K562 (cell line): Measurements from ENCODE around the gene METTL22. TPM values are rescaled to one million over a fixed set of nuclear protein-coding genes. Genes with fewer than 3 reads are reported as not detected.

Source experiments
- CCAR2 ChIP-seq: fragments of 200-400 bp; formaldehyde crosslinking; IDR thresholded peaks from 2 replicates; pipeline ENCODE4 v1.6.1; 2017; ENCODE audit warnings: mild to moderate bottlenecking, low read depth, low read length
- ETV5 ChIP-seq: sonication (generic); formaldehyde crosslinking; IDR thresholded peaks from 2 replicates; pipeline ENCODE4 v1.4.0; 2020; ENCODE audit warnings: low read depth, mild to moderate bottlenecking, missing genetic modification reagents
- HLTF ChIP-seq: fragments of 450-650 bp; IDR thresholded peaks from 2 replicates; pipeline ENCODE4 v1.6.1; 2016
- MTA2 ChIP-seq: fragments of 450-650 bp; IDR thresholded peaks from 2 replicates; pipeline ENCODE4 v1.6.1; 2016; ENCODE audit warnings: low read depth
- PCBP1 ChIP-seq: fragments of 200-400 bp; formaldehyde crosslinking; IDR thresholded peaks from 2 replicates; pipeline ENCODE4 v1.6.1; 2018; ENCODE audit warnings: mild to moderate bottlenecking, low read depth, low read length; ENCODE audit not compliant: poor library complexity, severe bottlenecking
- PPARD ChIP-seq: fragments of 250-450 bp; sonication (Bioruptor Pico); IDR thresholded peaks from 2 replicates; pipeline ENCODE4 v1.8.0; 2022; ENCODE audit warnings: inconsistent platforms, mild to moderate bottlenecking, moderate library complexity
- SNRNP70 ChIP-seq: fragments of 200-400 bp; formaldehyde crosslinking; optimal IDR thresholded peaks from 2 replicates; pipeline ENCODE3; 2017; ENCODE audit warnings: low read depth, low read length
- TAF15 ChIP-seq: fragments of 200-400 bp; formaldehyde crosslinking; IDR thresholded peaks from 2 replicates; pipeline ENCODE4 v1.6.1; 2017; ENCODE audit warnings: mild to moderate bottlenecking, low read depth, low read length, moderate library complexity
- ZNF436 ChIP-seq: fragments of 250-450, 450-650 bp; sonication (Bioruptor Pico); formaldehyde crosslinking; IDR thresholded peaks from 2 replicates; pipeline ENCODE4 v1.7.0; 2020; ENCODE audit warnings: mild to moderate bottlenecking
- ZNF584 ChIP-seq: fragments of 200-800 bp; sonication (Bioruptor generic); IDR thresholded peaks from 2 replicates; pipeline ENCODE4 v1.6.1; 2016; ENCODE audit warnings: low read depth, mild to moderate bottlenecking, missing genetic modification characterization, missing compliant biosample characterization
- polyA plus RNA-seq, 8 experiments: library from polyadenylated mRNA; depleted of rRNA in 4 of 8; stranded (reverse) in 5 of 8; unstranded in 3 of 8; fragments of >200 nt; fragmentation: Nextera tagmentation in 2 of 8; fragmentation: Illumina TruSeq in 1 of 8; extraction: Ambion mirVana in 2 of 8; extraction: Trizol in 1 of 8; gene quantifications; 2 replicates each; pipeline versions ENCODE4 v1.2.1 to v1.2.3, GENCODE V29; 2011 to 2014; ENCODE audit warnings: inconsistent platforms in 1 of 8, missing spikeins in 1 of 8
- total RNA-seq, 7 experiments: library from RNA; depleted of rRNA in 6 of 7; stranded (reverse); fragments of >200 nt in 6 of 7; fragmentation: Illumina TruSeq in 2 of 7; extraction: Trizol in 2 of 7; gene quantifications; 2 replicates each; pipeline versions ENCODE4 v1.2.1 to v1.2.3, GENCODE V29; 2011 to 2021; ENCODE audit warnings: low replicate concordance in 1 of 7
- TF ChIP-seq, protein P1 (sequence below): fragments of 250-450 bp; sonication (Bioruptor Pico); IDR thresholded peaks from 2 replicates; pipeline ENCODE4 v1.4.0; 2020
- TF ChIP-seq, protein P2 (sequence below): fragments of 250-450 bp; sonication (Bioruptor Pico); IDR thresholded peaks from 2 replicates; pipeline ENCODE4 v1.9.0; 2021; ENCODE audit warnings: mild to moderate bottlenecking
- TF ChIP-seq, protein P3 (sequence below): sonication (generic); formaldehyde crosslinking; IDR thresholded peaks from 2 replicates; pipeline ENCODE4 v1.8.1; 2022; ENCODE audit warnings: missing genetic modification reagents

METTL22 gene
- total and polyA plus RNA-seq, 9 of the 15 experiments (the other 6 are each of a cell fraction or from before 2014, with no cell fraction given): 6.9 to 33.2 (median 18.5) TPM

DNA sequence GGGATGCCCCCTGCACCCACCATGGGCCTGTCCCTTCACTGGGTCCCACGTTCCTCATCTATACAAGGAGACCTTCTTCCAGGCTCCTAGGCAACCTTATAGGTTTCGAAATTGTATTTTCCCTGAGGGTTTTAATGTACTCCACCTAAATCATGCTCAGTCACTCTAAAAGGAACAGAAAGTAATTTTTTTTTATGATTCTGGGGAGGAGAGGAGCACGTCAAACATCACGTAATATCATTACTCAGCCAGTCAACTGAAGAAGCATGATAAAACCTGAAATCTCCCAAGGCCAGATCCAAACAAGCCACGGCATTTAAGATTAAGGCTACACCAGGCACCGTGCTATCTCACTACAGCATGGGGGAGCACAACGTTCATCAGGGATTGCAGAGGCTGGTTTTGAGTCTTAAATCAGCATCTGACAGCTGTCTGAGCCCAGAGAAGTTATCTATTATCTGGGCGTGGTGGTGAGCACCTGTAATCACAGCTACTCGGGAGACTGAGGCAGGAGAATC, 27.3 kb upstream of the METTL22 start (continued):
- TF ChIP-seq, protein P1, sequence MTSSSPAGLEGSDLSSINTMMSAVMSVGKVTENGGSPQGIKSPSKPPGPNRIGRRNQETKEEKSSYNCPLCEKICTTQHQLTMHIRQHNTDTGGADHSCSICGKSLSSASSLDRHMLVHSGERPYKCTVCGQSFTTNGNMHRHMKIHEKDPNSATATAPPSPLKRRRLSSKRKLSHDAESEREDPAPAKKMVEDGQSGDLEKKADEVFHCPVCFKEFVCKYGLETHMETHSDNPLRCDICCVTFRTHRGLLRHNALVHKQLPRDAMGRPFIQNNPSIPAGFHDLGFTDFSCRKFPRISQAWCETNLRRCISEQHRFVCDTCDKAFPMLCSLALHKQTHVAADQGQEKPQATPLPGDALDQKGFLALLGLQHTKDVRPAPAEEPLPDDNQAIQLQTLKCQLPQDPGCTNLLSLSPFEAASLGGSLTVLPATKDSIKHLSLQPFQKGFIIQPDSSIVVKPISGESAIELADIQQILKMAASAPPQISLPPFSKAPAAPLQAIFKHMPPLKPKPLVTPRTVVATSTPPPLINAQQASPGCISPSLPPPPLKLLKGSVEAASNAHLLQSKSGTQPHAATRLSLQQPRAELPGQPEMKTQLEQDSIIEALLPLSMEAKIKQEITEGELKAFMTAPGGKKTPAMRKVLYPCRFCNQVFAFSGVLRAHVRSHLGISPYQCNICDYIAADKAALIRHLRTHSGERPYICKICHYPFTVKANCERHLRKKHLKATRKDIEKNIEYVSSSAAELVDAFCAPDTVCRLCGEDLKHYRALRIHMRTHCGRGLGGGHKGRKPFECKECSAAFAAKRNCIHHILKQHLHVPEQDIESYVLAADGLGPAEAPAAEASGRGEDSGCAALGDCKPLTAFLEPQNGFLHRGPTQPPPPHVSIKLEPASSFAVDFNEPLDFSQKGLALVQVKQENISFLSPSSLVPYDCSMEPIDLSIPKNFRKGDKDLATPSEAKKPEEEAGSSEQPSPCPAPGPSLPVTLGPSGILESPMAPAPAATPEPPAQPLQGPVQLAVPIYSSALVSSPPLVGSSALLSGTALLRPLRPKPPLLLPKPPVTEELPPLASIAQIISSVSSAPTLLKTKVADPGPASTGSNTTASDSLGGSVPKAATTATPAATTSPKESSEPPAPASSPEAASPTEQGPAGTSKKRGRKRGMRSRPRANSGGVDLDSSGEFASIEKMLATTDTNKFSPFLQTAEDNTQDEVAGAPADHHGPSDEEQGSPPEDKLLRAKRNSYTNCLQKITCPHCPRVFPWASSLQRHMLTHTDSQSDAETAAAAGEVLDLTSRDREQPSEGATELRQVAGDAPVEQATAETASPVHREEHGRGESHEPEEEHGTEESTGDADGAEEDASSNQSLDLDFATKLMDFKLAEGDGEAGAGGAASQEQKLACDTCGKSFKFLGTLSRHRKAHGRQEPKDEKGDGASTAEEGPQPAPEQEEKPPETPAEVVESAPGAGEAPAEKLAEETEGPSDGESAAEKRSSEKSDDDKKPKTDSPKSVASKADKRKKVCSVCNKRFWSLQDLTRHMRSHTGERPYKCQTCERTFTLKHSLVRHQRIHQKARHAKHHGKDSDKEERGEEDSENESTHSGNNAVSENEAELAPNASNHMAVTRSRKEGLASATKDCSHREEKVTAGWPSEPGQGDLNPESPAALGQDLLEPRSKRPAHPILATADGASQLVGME (CRISPR knock-in tag): no peak
- TF ChIP-seq, protein P2, sequence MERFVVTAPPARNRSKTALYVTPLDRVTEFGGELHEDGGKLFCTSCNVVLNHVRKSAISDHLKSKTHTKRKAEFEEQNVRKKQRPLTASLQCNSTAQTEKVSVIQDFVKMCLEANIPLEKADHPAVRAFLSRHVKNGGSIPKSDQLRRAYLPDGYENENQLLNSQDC (CRISPR knock-in tag): no peak
- TF ChIP-seq ETV5 (CRISPR knock-in tag) (no peak), MTA2 (peak; percentile 94), PCBP1 (no peak), ZNF584 (0 out of 2 replicates have a peak, but pooled peaks have one; percentile 44), HLTF (0 out of 2 replicates have a peak, but pooled peaks have one; percentile 65), SNRNP70 (no peak), ZNF436 (CRISPR knock-in tag) (no peak), CCAR2 (no peak), PPARD (CRISPR knock-in tag) (no peak), TAF15 (no peak)
- TF ChIP-seq, protein P3, sequence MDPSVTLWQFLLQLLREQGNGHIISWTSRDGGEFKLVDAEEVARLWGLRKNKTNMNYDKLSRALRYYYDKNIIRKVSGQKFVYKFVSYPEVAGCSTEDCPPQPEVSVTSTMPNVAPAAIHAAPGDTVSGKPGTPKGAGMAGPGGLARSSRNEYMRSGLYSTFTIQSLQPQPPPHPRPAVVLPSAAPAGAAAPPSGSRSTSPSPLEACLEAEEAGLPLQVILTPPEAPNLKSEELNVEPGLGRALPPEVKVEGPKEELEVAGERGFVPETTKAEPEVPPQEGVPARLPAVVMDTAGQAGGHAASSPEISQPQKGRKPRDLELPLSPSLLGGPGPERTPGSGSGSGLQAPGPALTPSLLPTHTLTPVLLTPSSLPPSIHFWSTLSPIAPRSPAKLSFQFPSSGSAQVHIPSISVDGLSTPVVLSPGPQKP (CRISPR knock-in tag): no peak
